Measurements from ENCODE around the gene ELMO1.

- no peak for TF ChIP-seq CTCF (IDR thresholded peaks at IDR 0.05)
- TF ChIP-seq POLR2A (IDR thresholded peaks at IDR 0.05), result no peak
- no peak for TF ChIP-seq EP300 (IDR thresholded peaks at IDR 0.05)
Observed at GRCh38 chr7:37230221-37230620, 218.4 kb downstream of the ELMO1 start.
